Activated naive CD4-positive, alpha-beta T cell treated with Interleukin-2 at 50 U/mL for 16 hours (primary cell): ENCODE data around the gene CCNA1.

Source experiments
- DNase-seq: peaks from one replicate; pipeline ENCODE4 v3.0.0-alpha.2; 2020

The CCNA1 gene

GRCh38 chr13:36432106-36432544, at the start of gene CCNA1:
CCNA1 (plus strand) TSS chr13:36432495; CDS start chr13:36433057, 562 bp downstream.
- no peak for DNase-seq

- no peak for DNase-seq
Observed at GRCh38 chr13:36385489-36385888, 46.8 kb upstream of the CCNA1 start.

- DNase-seq: no peak
Observed at GRCh38 chr13:36395280-36395679, 37.0 kb upstream of the CCNA1 start.

GRCh38 chr13:36405151-36405550, 27.1 kb upstream of the CCNA1 start:
- DNase-seq: no peak

GRCh38 chr13:36412736-36413135, 19.6 kb upstream of the CCNA1 start:
- DNase-seq: no peak

- DNase-seq: no peak
Observed at GRCh38 chr13:36413161-36413560, 19.1 kb upstream of the CCNA1 start.

GRCh38 chr13:36414461-36414860, 17.8 kb upstream of the CCNA1 start:
- DNase-seq: no peak

- DNase-seq: no peak
Observed at GRCh38 chr13:36417331-36417730, 15.0 kb upstream of the CCNA1 start.

- no peak for DNase-seq
Observed at GRCh38 chr13:36418022-36418805, 14.1 kb upstream of the CCNA1 start.

GRCh38 chr13:36420437-36420891, 11.8 kb upstream of the CCNA1 start:
- DNase-seq: peak; percentile 58

GRCh38 chr13:36421447-36421846, 10.8 kb upstream of the CCNA1 start:
- DNase-seq: no peak

GRCh38 chr13:36428086-36428485, 4.2 kb upstream of the CCNA1 start:
- no peak for DNase-seq

- DNase-seq: no peak
Observed at GRCh38 chr13:36430247-36431203, 1.8 kb upstream of the CCNA1 start.

GRCh38 chr13:36431204-36432105, 840 bp upstream of the CCNA1 start:
- no peak for DNase-seq

GRCh38 chr13:36436811-36437210, 4.5 kb downstream of the CCNA1 start:
- no peak for DNase-seq

- no peak for DNase-seq
Observed at GRCh38 chr13:36438594-36439483, 6.5 kb downstream of the CCNA1 start.

GRCh38 chr13:36445278-36445677, 13.0 kb downstream of the CCNA1 start:
- DNase-seq: no peak

- no peak for DNase-seq
Observed at GRCh38 chr13:36445891-36446351, 13.6 kb downstream of the CCNA1 start.

- no peak for DNase-seq
Observed at GRCh38 chr13:36447501-36447900, 15.2 kb downstream of the CCNA1 start.

- DNase-seq: no peak
Observed at GRCh38 chr13:36450534-36450933, 18.2 kb downstream of the CCNA1 start.

GRCh38 chr13:36453516-36453915, 21.2 kb downstream of the CCNA1 start:
- no peak for DNase-seq
